Activated T-cell treated with anti-CD3 and anti-CD28 coated beads, Interleukin-2, amount 50 U/mL, for 1 hour (primary cell): ENCODE data around the gene STK32C.
A peak's percentile ranks its signal among the peaks of the same experiment; 100 is the strongest.
"Not testable (repeated sequence)": the region's sequence is repeated elsewhere in the genome, so short reads cannot be mapped to it uniquely, and the experiment has no call there.

Experiments
- DNase-seq: peaks from one replicate; pipeline ENCODE4 v3.0.0-alpha.2; 2020

Gene STK32C

GRCh38 chr10:132299371-132300336 lies 8.1 kb downstream of the STK32C start:
- DNase-seq = peak; percentile 7

GRCh38 chr10:132298038-132298881 lies 9.5 kb downstream of the STK32C start:
- no peak for DNase-seq

GRCh38 chr10:132297526-132297925 lies 10.2 kb downstream of the STK32C start:
- DNase-seq = no peak

GRCh38 chr10:132296666-132297443 lies 10.9 kb downstream of the STK32C start:
- no peak for DNase-seq

- DNase-seq = not testable (repeated sequence)
Measured at GRCh38 chr10:132295481-132295880, 12.3 kb downstream of the STK32C start.

- no peak for DNase-seq
Measured at GRCh38 chr10:132294561-132295318, 13.0 kb downstream of the STK32C start.

GRCh38 chr10:132293813-132294520 lies 13.8 kb downstream of the STK32C start:
- DNase-seq = no peak

- DNase-seq = no peak
Measured at GRCh38 chr10:132293201-132293812, 14.4 kb downstream of the STK32C start.

- DNase-seq = no peak
Measured at GRCh38 chr10:132292287-132293200, 15.2 kb downstream of the STK32C start.

GRCh38 chr10:132291826-132292225 lies 15.9 kb downstream of the STK32C start:
- DNase-seq = no peak

GRCh38 chr10:132290631-132291030 lies 17.1 kb downstream of the STK32C start:
- DNase-seq = no peak

GRCh38 chr10:132289439-132289838 lies 18.3 kb downstream of the STK32C start:
- no peak for DNase-seq

GRCh38 chr10:132283604-132284382 lies 24.0 kb downstream of the STK32C start:
- no peak for DNase-seq

- DNase-seq = no peak
Measured at GRCh38 chr10:132282667-132283603, 24.8 kb downstream of the STK32C start.

- no peak for DNase-seq
Measured at GRCh38 chr10:132281915-132282666, 25.7 kb downstream of the STK32C start.

GRCh38 chr10:132280646-132281074 lies 27.1 kb downstream of the STK32C start:
- DNase-seq = no peak
